B cell (primary cell): Measurements from ENCODE around the gene SLC12A7. TPM values are rescaled to one million over a fixed set of nuclear protein-coding genes. Genes with fewer than 3 reads are reported as not detected.

Experiments
- ATAC-seq: fragments of 200-7000 bp; cut with Tn5 transposase; one replicate; pipeline ENCODE4 v1.10.0; 2021; ENCODE audit warnings: low read depth, mild to moderate bottlenecking, moderate number of reproducible peaks, moderate library complexity
- CTCF ChIA-PET: fragments of 350-600 bp; sonication (Branson Sonifier 250); formaldehyde crosslinking; loops from one replicate; lab custom pipeline; 2021; ENCODE audit warnings: antibody characterized with exemption, inconsistent platforms; lab: Charles Lee
- POLR2A ChIA-PET: fragments of 350-600 bp; sonication (Branson Sonifier 250); formaldehyde crosslinking; loops from one replicate; lab custom pipeline; 2021; ENCODE audit warnings: antibody characterized with exemption; lab: Charles Lee
- DNase-seq: peaks from one replicate; pipeline ENCODE4 v3.0.0; 2013
- H2AFZ ChIP-seq: 2 replicates; pipeline ENCODE4 v1.6.1; 2012; ENCODE audit warnings: mild to moderate bottlenecking, low read depth, low read length; ENCODE audit not compliant: insufficient read depth, poor library complexity, severe bottlenecking
- H3K27ac ChIP-seq, 2 donors: 1 replicate in 1 of 2; 2 replicates in 1 of 2; pipeline ENCODE4 v1.5.1; 2012 to 2013; ENCODE audit warnings: low read length in 2 of 2, mild to moderate bottlenecking in 2 of 2, moderate library complexity in 1 of 2
- H3K27me3 ChIP-seq, 4 experiments: fragments of 200-600 bp in 1 of 4; sonication (generic) in 1 of 4; replicated peaks in 1 of 4; 1 replicate in 2 of 4; 2 replicates in 2 of 4; pipeline versions ENCODE4 v1.6.1 to v1.7.0; 2013 to 2016; ENCODE audit warnings: low read length in 3 of 4, mild to moderate bottlenecking in 2 of 4, mixed read lengths in 1 of 4, moderate library complexity in 1 of 4; ENCODE audit not compliant: insufficient read depth in 4 of 4, control insufficient read depth in 3 of 4; ENCODE audit errors: control extremely low read depth in 1 of 4
- H3K36me3 ChIP-seq, 2 experiments: replicated peaks in 1 of 2; 1 replicate in 1 of 2; 2 replicates in 1 of 2; pipeline versions ENCODE4 v1.6.1 to v1.7.1; 2013; ENCODE audit warnings: low read length in 1 of 2; ENCODE audit not compliant: insufficient read depth in 2 of 2, control insufficient read depth in 1 of 2; ENCODE audit errors: control extremely low read depth in 1 of 2, extremely low read depth in 1 of 2
- H3K4me1 ChIP-seq, 2 donors: fragments of 200-600 bp in 1 of 2; sonication (generic) in 1 of 2; 1 replicate in 1 of 2; 2 replicates in 1 of 2; pipeline versions ENCODE4 v1.5.1 to v1.6.1; 2013 to 2017; ENCODE audit warnings: low read length in 2 of 2; ENCODE audit not compliant: control insufficient read depth in 2 of 2, insufficient read depth in 2 of 2
- H3K4me2 ChIP-seq: replicated peaks from 2 replicates; pipeline ENCODE3; 2012; ENCODE audit warnings: mild to moderate bottlenecking, low read depth, low read length; ENCODE audit not compliant: poor library complexity, severe bottlenecking
- H3K4me3 ChIP-seq, 5 experiments: fragments of 200-600 bp in 1 of 5; sonication (generic) in 1 of 5; 1 replicate in 3 of 5; 2 replicates in 2 of 5; pipeline versions ENCODE4 v1.5.1 to v1.7.0; 2011 to 2016; ENCODE audit warnings: low read length in 4 of 5, mild to moderate bottlenecking in 4 of 5, low read depth in 2 of 5, control low read depth in 1 of 5, moderate library complexity in 1 of 5; ENCODE audit not compliant: insufficient read depth in 1 of 5; ENCODE audit errors: control extremely low read depth in 1 of 5, extremely low read depth in 1 of 5
- H3K79me2 ChIP-seq: fragments of 200-600 bp; sonication (generic); one replicate; pipeline ENCODE4 v1.6.0; 2016; ENCODE audit warnings: low read length; ENCODE audit not compliant: control insufficient read depth, insufficient read depth
- H3K9ac ChIP-seq: fragments of 200-600 bp; sonication (generic); 2 replicates; pipeline ENCODE4 v1.6.1; 2017; ENCODE audit warnings: mild to moderate bottlenecking, low read length, moderate library complexity
- H3K9me3 ChIP-seq, 3 donors: one replicate each; pipeline versions ENCODE4 v1.6.1 to v1.7.1; 2013; ENCODE audit warnings: low read length in 2 of 3; ENCODE audit not compliant: control insufficient read depth in 2 of 3, insufficient read depth in 1 of 3; ENCODE audit errors: control extremely low read depth in 1 of 3
- H4K20me1 ChIP-seq: 2 replicates; pipeline ENCODE4 v1.6.0; 2012; ENCODE audit warnings: mild to moderate bottlenecking, low read length; ENCODE audit not compliant: insufficient read depth, control insufficient read depth, poor library complexity, severe bottlenecking
- H3K27ac Mint-ChIP-seq: one replicate; pipeline ENCODE4 v1.8.0; 2021; ENCODE audit warnings: mixed read lengths
- H3K27me3 Mint-ChIP-seq: one replicate; pipeline ENCODE4 v1.8.0; 2021; ENCODE audit warnings: mixed read lengths
- H3K4me1 Mint-ChIP-seq: one replicate; pipeline ENCODE4 v1.8.0; 2021; ENCODE audit warnings: mixed read lengths
- H3K4me3 Mint-ChIP-seq: one replicate; pipeline ENCODE4 v1.8.0; 2021; ENCODE audit warnings: mixed read lengths
- H3K9me3 Mint-ChIP-seq: one replicate; pipeline ENCODE4 v1.8.0; 2022; ENCODE audit warnings: mixed read lengths; ENCODE audit not compliant: insufficient read depth
- CTCF ChIP-seq: fragments of 200-600 bp; IDR thresholded peaks from one replicate; pipeline ENCODE4 v1.8.0; 2022; ENCODE audit warnings: antibody characterized with exemption, mild to moderate bottlenecking
- EZH2 ChIP-seq: IDR thresholded peaks from 2 replicates; pipeline ENCODE4 v1.6.1; 2012; ENCODE audit warnings: borderline replicate concordance, low read depth, mild to moderate bottlenecking, moderate library complexity, low read length; ENCODE audit not compliant: insufficient read depth, poor library complexity, severe bottlenecking
- WGBS: methylation state at CpG from one replicate; pipeline ENCODE4 v1.1.5; 2013; ENCODE audit warnings: missing lambda C conversion rate; ENCODE audit not compliant: insufficient coverage; 5-methylcytosine and 5-hydroxymethylcytosine counted together
- intact Hi-C: fragments of 100-400 bp; cut with micrococcal nuclease; formaldehyde crosslinking; loops from one replicate; pipeline ENCODE4 v1.10.0; 2022
- polyA minus RNA-seq: library from RNA; depleted of rRNA, polyadenylated mRNA; stranded (reverse); fragments of >200 nt; gene quantifications from 2 replicates; pipeline ENCODE4 v1.2.3, GENCODE V29; 2012
- polyA plus RNA-seq: library from polyadenylated mRNA; depleted of rRNA; stranded (reverse); fragments of >200 nt; gene quantifications from 2 replicates; pipeline ENCODE4 v1.2.3, GENCODE V29; 2012
- total RNA-seq, 2 donors: library from RNA; stranded (reverse); fragments of 120-200 nt in 1 of 2; gene quantifications; 1 replicate in 1 of 2; 2 replicates in 1 of 2; pipeline versions ENCODE4 v1.2.3 to v1.2.4, GENCODE V29; 2013 to 2022

SLC12A7 gene
- 34.4 and 36.8 TPM in 2 replicates for total RNA-seq
- total RNA-seq (2013), result 13.3 TPM
- 25.5 and 26.8 TPM in 2 replicates for polyA plus RNA-seq
- 31.9 and 42.9 TPM in 2 replicates for polyA minus RNA-seq

DNA sequence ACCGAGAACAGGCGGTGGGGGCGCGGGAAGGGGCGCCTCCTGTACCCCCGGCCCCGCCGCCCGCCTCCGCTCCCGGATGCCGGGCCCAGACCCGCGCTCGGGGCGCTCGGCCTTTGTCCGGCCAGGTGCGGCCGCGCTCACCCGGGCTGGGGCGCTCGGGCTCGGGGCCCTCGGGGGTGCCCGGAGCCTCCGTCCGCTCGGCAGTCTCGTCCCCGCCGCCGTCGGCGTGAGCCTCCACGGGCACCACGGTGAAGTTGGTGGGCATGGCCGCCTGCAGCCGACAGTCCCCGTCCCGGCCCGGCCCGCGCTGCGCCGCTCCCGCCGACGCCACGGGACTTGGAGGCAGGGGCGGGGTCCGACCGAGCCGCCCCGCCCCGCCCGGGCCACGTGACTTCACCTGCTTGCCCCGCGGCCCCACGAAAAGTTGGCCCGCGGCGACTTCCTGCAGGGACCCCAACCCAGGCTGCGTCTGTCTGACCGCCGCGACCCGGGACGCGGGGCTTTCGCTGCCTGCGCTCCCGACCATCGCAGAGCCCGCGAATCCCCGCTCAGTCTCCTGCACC, at the start of gene SLC12A7:
Gene SLC12A7 (minus strand): TSS at position 337 of the 563 bp plus-strand sequence. CDS start 72 bp downstream, at position 265.
- ATAC-seq (peak; percentile 69), DNase-seq (peak; percentile 67)
- WGBS, result under 1% methylated on average over 69 of the region's 79 CpGs
- Mint-ChIP-seq H3K27ac (peak within 1 kb of the TSS; percentile 71), H3K27me3 (no peaks in the 10 kb centered on the region), H3K4me3 (peak within 1 kb of the TSS; percentile 89), H3K4me1 (peaks cover 38% of the 10 kb centered on the region), H3K9me3 (no peaks in the 10 kb centered on the region)
- H3K27me3 ChIP-seq, result peaks cover 0 to 6% (median 0%) of the 10 kb centered on the region in 4 experiments
- ChIA-PET CTCF (no interaction called here), POLR2A (no interaction called here)
- peaks cover 26% of the 10 kb centered on the region for H3K79me2 ChIP-seq
- no peak for TF ChIP-seq EZH2
- no peak for TF ChIP-seq CTCF
- H3K36me3 ChIP-seq, result no peaks in the 10 kb centered on the region
- peaks cover 23 to 38% of the 10 kb centered on the region in 2 donors for H3K4me1 ChIP-seq
- H3K27ac ChIP-seq, result peak within 1 kb of the TSS in 1 of 2 donors; percentile 68
- H4K20me1 ChIP-seq, result peaks cover 29% of the 10 kb centered on the region
- peak within 1 kb of the TSS; percentile 65 for H2AFZ ChIP-seq
- H3K4me2 ChIP-seq, result peak within 1 kb of the TSS; percentile 99
- intact Hi-C loops, result no loop called here
- H3K9me3 ChIP-seq, result no peaks in the 10 kb centered on the region
- H3K4me3 ChIP-seq, result peak within 1 kb of the TSS; percentile 8 to 78 (median 73)
- peak within 1 kb of the TSS; percentile 79 for H3K9ac ChIP-seq

GRCh38 chr5:1161108-1161832, 49.4 kb upstream of the SLC12A7 start:
- TF ChIP-seq EZH2 (no peak), CTCF (no peak)
- Histone ChIP-seq H3K4me2 (no peak overlapping the region), H3K4me1 (peaks cover 6 to 11% of the 10 kb centered on the region in 2 donors)

More at GRCh38 chr5:1161108-1161832, 49.4 kb upstream of the SLC12A7 start:
- Mint-ChIP-seq H3K4me1 (peaks cover 12% of the 10 kb centered on the region), H3K27me3 (peaks cover 14% of the 10 kb centered on the region), H3K27ac (no peak overlapping the region), H3K4me3 (no peak overlapping the region), H3K9me3 (peaks cover 3% of the 10 kb centered on the region)
- DNase-seq (no peak), ATAC-seq (no peak)
- 90% methylated on average over 23 of the region's 23 CpGs for WGBS
- Histone ChIP-seq H3K9me3 (peaks cover 0 to 14% (median 0%) of the 10 kb centered on the region in 3 donors), H3K27ac (no peak overlapping the region), H2AFZ (no peak overlapping the region), H3K79me2 (no peaks in the 10 kb centered on the region), H4K20me1 (no peaks in the 10 kb centered on the region), H3K9ac (no peak overlapping the region), H3K36me3 (no peaks in the 10 kb centered on the region), H3K27me3 (peaks cover 0 to 16% (median 6%) of the 10 kb centered on the region in 4 experiments), H3K4me3 (no peak overlapping the region)
- CTCF ChIA-PET, result interaction anchor here (2.6 kb wide), 1 partner anchor 484 kb away, joined by 9 read pairs; no protein-coding TSS in a partner anchor
- POLR2A ChIA-PET, result no interaction called here
- intact Hi-C loops, result no loop called here
